Transverse colon (tissue), 4 donors: ENCODE results near the gene ARPP21. TPM values are rescaled to one million over a fixed set of nuclear protein-coding genes. Genes with fewer than 3 reads are reported as not detected.

ENCODE experiments used
- DNase-seq: peaks from one replicate; pipeline ENCODE4 v3.0.0-alpha.2; 2019
- H3K27ac ChIP-seq, 4 donors: fragments of 200-600 bp; sonication (generic); 2 replicates each; pipeline ENCODE4 v1.5.1; 2016 to 2018; ENCODE audit warnings: inconsistent platforms in 4 of 4
- H3K27me3 ChIP-seq: fragments of 200-600 bp; sonication (generic); 2 replicates; pipeline ENCODE4 v1.5.1; 2017; ENCODE audit warnings: inconsistent platforms
- H3K36me3 ChIP-seq, 4 donors: fragments of 200-600 bp; sonication (generic); 2 replicates each; pipeline ENCODE4 v1.5.1; 2017 to 2019; ENCODE audit warnings: inconsistent platforms in 4 of 4
- H3K4me1 ChIP-seq, 4 donors: fragments of 200-600 bp; sonication (generic); 2 replicates each; pipeline ENCODE4 v1.5.1; 2017 to 2020; ENCODE audit warnings: inconsistent platforms in 4 of 4
- H3K4me3 ChIP-seq, 4 donors: fragments of 200-600 bp; sonication (generic); 1 replicate in 1 of 4; 2 replicates in 3 of 4; pipeline versions ENCODE4 v1.5.1 to v1.6.1; 2017 to 2019; ENCODE audit warnings: inconsistent platforms in 4 of 4
- H3K9me3 ChIP-seq, 2 donors: fragments of 200-600 bp; sonication (generic); 2 replicates each; pipeline ENCODE4 v1.5.1; 2017 to 2019; ENCODE audit warnings: inconsistent platforms in 2 of 2
- CTCF ChIP-seq, 5 experiments: fragments of 200-600 bp in 3 of 5; fragments of 450-650 bp in 2 of 5; sonication (generic) in 3 of 5; IDR thresholded peaks; 1 replicate in 2 of 5; 2 replicates in 3 of 5; pipeline ENCODE4 v1.5.1; 2016 to 2017; ENCODE audit warnings: antibody characterized with exemption in 5 of 5, inconsistent platforms in 3 of 5, mild to moderate bottlenecking in 2 of 5, moderate library complexity in 1 of 5
- EP300 ChIP-seq: sonication (generic); formaldehyde crosslinking; IDR thresholded peaks from one replicate; pipeline ENCODE4 v1.6.1; 2017; ENCODE audit warnings: antibody characterized with exemption, low read depth
- POLR2A ChIP-seq: fragments of 450-650 bp; IDR thresholded peaks from one replicate; pipeline ENCODE4 v1.6.1; 2016; ENCODE audit warnings: antibody characterized with exemption, mild to moderate bottlenecking, moderate library complexity
- POLR2AphosphoS5 ChIP-seq, 3 donors: sonication (generic); formaldehyde crosslinking; IDR thresholded peaks; one replicate each; pipeline ENCODE4 v1.6.1; 2016; ENCODE audit warnings: antibody characterized with exemption in 3 of 3
- WGBS, 2 donors: methylation state at CpG; one replicate each; pipeline ENCODE4 v1.1.5; 2018; ENCODE audit warnings: low coverage in 1 of 2; 5-methylcytosine and 5-hydroxymethylcytosine counted together
- in situ Hi-C, 4 donors: fragments of 200-750 bp; cut with MboI; loops; one replicate each; pipeline versions ENCODE4 v1.15.0 to v1.15.1; 2017; ENCODE audit warnings: low sequenced_read_pairs in 3 of 4, low pct_ligation_motif_present in 1 of 4, low pct_unique_long_range_greater_than_20kb in 1 of 4
- intact Hi-C: fragments of 100-400 bp; cut with DNase I; formaldehyde crosslinking; loops from one replicate; pipeline ENCODE4 v1.15.1; 2023; ENCODE audit warnings: low total_unique reads
- total RNA-seq, 4 donors: library from RNA; depleted of rRNA; stranded (reverse); fragments of >200 nt; gene quantifications; one replicate each; pipeline ENCODE4 v1.1.0, GENCODE V29; 2016

Gene ARPP21
- total RNA-seq, 4 donors from 2014 or later: 0.32 TPM; not detected in 3

- H3K27me3 ChIP-seq: peaks cover 32% of the 10 kb centered on the region
- no peak overlapping the region for H3K27ac ChIP-seq
- H3K4me1 ChIP-seq: peaks cover 0 to 5% (median 0%) of the 10 kb centered on the region in 4 donors
- in situ Hi-C loops: no loop called here
- H3K9me3 ChIP-seq: no peaks in the 10 kb centered on the region
- no peak overlapping the region for H3K4me3 ChIP-seq
- 74 to 87% methylated on average over 1 to 2 of the region's 2 CpGs for WGBS, 2 donors
- H3K36me3 ChIP-seq: no peaks in the 10 kb centered on the region
- intact Hi-C loops: no loop called here
- DNase-seq: no peak
- TF ChIP-seq POLR2AphosphoS5 (IDR thresholded peaks at IDR 0.05) (no peak), CTCF (IDR thresholded peaks at IDR 0.05) (no peak), EP300 (no peak), POLR2A (no peak)
These were observed 5.1 kb downstream of the ARPP21 start for GRCh38 chr3:35644451-35644850.

- TF ChIP-seq CTCF (IDR thresholded peaks at IDR 0.05) (no peak), EP300 (no peak)
- Histone ChIP-seq H3K9me3 (no peaks in the 10 kb centered on the region), H3K27ac (no peak overlapping the region), H3K4me3 (no peak overlapping the region), H3K27me3 (peaks cover 25% of the 10 kb centered on the region), H3K4me1 (no peaks in the 10 kb centered on the region), H3K36me3 (no peaks in the 10 kb centered on the region)
- intact Hi-C loops (no loop called here), in situ Hi-C loops (no loop called here)
- WGBS, 2 donors: 64 to 80% methylated on average over 2 of the region's 2 CpGs
- no peak for DNase-seq
These were observed 5.9 kb downstream of the ARPP21 start for GRCh38 chr3:35645189-35645588.

- no peak overlapping the region for H3K4me3 ChIP-seq
These were observed 6.8 kb downstream of the ARPP21 start for GRCh38 chr3:35646081-35646480.

GRCh38 chr3:35647461-35647860, 8.1 kb downstream of the ARPP21 start:
- TF ChIP-seq CTCF (IDR thresholded peaks at IDR 0.05) (no peak), EP300 (no peak), POLR2AphosphoS5 (IDR thresholded peaks at IDR 0.05) (no peak), POLR2A (no peak)
- Histone ChIP-seq H3K36me3 (no peaks in the 10 kb centered on the region), H3K27ac (no peak overlapping the region), H3K9me3 (no peaks in the 10 kb centered on the region), H3K27me3 (peaks cover 2% of the 10 kb centered on the region), H3K4me3 (no peak overlapping the region), H3K4me1 (no peaks in the 10 kb centered on the region)
- in situ Hi-C loops: no loop called here
- no peak for DNase-seq
- 60 to 82% methylated on average over 3 to 4 of the region's 4 CpGs for WGBS, 2 donors
- intact Hi-C loops: no loop called here

More at GRCh38 chr3:35646081-35646480, 6.8 kb downstream of the ARPP21 start:
- intact Hi-C loops (no loop called here), in situ Hi-C loops (no loop called here)
- no peak for DNase-seq
- Histone ChIP-seq H3K9me3 (no peaks in the 10 kb centered on the region), H3K27me3 (peaks cover 16% of the 10 kb centered on the region), H3K27ac (no peak overlapping the region), H3K36me3 (no peaks in the 10 kb centered on the region), H3K4me1 (no peaks in the 10 kb centered on the region)
- WGBS, 2 donors: 71 to 79% methylated on average over 4 of the region's 4 CpGs
- TF ChIP-seq POLR2A (no peak), POLR2AphosphoS5 (IDR thresholded peaks at IDR 0.05) (no peak), EP300 (no peak), CTCF (IDR thresholded peaks at IDR 0.05) (no peak)
